H54 (cell line): Measurements from ENCODE around the gene LMCD1.

Source experiments
- DNase-seq: peaks from one replicate; pipeline ENCODE4 v3.0.0; 2011; ENCODE audit warnings: low spot score, mixed read lengths; ENCODE audit not compliant: insufficient read length
- FAIRE-seq: peaks from 3 replicates; lab custom pipeline; 2011; peaks lifted over from hg19 to GRCh38; lab: Jason Lieb, UNC
- POLR2A ChIP-seq: IDR thresholded peaks from 2 replicates; pipeline ENCODE4 v1.6.1; 2011; ENCODE audit warnings: low read depth, mild to moderate bottlenecking, low read length

Gene LMCD1

DNA sequence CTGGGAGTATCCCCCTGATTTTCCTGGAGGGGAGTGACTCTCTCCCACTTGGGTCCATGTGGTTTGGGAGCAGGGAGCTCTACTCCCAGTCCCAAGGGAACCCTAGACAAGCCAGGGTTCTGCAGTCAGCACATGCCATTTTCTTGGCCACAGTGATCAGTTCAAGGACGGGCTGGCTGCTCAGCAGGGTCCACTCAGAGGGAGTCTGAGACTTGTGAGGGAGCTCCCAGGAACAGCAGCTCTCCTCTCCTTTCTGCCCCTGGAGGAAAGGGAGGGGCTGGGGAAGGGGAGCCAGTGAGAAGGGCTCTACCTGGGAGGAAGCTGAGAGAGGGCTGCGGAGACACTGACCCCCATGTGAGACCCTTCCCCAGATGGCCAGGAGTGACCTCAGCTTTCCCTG lies 29.1 kb upstream of the LMCD1 start:
- no peak for FAIRE-seq

DNA sequence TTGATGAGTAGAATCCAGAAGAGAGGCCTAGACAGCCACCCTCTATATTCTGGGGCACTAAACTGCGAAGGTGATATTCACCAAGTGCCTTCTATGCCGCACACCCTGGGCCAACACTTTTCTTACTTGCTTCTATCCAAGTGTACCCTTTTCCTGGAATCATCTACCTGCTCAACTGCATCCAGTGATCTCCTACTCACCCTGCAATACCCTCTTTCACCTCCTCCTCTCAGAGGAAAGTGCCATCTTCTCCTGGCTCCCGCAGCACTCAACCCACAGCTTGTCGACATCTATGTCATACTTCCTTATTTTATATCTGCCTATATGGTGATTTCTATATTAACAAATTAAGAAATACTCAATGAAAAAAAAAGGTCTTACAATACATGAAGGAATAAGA lies 28.6 kb upstream of the LMCD1 start:
- TF ChIP-seq POLR2A = no peak
- FAIRE-seq (no peak), DNase-seq (no peak)

More for the DNA sequence above, 29.1 kb upstream of the LMCD1 start:
- no peak for TF ChIP-seq POLR2A
- DNase-seq = no peak

DNA sequence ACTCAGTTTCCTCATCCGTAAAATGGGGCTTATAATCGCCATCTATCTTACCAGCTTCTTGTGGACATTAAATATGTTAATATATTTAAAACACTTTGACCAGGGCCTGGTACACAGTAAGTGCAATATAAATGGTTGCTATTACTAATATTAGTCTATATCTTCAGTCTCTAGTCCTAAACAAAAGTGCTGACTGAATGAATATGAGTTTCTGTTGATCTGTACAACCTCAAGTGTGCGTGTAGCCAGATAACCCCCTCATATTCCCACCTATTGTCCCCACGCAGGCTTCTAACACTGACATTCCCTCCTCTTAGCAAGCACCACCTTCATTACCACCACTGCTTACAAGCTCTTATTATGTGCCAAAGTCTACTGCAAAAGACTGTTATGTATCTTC lies 27.6 kb upstream of the LMCD1 start:
- no peak for DNase-seq
- no peak for TF ChIP-seq POLR2A
- no peak for FAIRE-seq

DNA sequence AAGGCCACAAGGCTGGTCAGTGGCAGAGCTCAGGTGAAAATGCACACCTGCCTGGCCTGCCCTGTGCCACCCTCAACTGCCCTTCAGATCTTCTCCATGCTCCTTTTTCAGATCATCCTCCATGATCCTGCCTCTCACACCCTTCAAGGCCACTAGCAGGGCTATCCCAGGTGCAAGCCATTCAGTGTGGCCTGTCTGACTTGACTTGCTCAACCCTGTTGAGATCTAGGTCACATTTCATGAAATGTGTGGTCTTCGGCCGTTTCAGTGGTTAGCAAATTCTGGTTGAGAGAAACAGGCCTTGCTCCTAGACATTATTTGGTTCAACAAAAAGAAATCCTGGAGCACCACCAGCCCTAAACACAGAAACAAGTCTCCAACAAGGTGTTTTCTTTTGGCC lies 26.6 kb upstream of the LMCD1 start:
- no peak for FAIRE-seq
- no peak for DNase-seq
- TF ChIP-seq POLR2A = no peak

DNA sequence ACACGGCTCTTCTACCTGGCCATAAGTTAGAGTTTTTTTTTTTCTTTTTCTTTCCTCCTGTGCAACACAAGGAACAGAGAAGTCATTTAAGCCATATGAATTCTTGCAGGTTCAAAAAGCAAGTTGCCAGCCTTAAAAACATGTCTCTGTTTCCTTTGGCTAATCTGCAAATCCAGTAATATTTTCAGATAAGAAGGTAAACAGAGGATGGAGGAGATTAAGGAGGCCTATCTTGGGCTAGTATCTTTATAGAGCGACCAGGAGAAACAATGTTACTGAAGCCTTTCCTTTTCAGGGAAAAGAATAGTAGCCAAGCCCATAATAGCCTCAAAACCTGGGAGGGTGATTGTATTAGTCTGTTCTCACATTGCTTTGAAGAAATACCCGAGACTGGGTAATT lies 20.9 kb upstream of the LMCD1 start:
- no peak for TF ChIP-seq POLR2A
- FAIRE-seq = no peak

DNA sequence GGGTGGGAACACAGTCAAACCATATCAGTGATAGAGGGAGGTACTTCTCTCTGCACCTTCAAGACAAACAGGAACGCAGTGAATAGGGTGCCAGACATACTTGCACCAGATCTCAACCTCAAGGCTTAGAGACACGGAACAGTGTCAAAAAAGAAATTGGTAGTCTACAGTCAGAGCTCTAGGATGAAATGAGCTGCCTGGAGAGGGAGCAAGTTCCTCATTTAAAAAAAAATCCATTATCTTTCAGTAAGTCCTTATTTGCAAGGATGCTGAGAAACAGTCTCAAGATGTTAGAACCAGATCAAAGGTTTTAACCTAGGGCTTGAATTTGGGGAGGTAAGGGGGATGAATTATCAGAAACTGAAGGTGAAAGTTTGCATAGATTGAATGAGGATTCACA lies 20.2 kb upstream of the LMCD1 start:
- DNase-seq (no peak), FAIRE-seq (no peak)
- TF ChIP-seq POLR2A = no peak

More for the DNA sequence above, 20.9 kb upstream of the LMCD1 start:
- DNase-seq = no peak

DNA sequence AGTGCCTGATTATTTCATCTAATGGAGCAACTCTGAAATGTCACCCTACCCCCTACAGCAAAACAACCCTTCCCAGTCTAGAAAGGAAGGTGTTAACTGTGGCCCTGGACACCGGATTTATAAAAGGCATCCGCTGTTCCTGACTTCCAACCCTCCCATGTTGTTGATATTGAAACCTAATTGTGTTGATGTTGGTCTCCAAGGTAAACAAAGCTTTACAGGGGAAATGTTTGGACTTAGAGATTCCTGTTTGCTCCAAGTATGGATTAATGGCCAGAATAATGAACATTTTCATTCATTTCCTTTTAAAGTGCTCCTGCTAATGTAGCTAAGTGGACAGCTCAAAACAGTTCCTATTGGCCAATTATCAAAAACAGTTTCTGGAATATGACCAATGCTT lies 19.4 kb upstream of the LMCD1 start:
- FAIRE-seq = no peak

DNA sequence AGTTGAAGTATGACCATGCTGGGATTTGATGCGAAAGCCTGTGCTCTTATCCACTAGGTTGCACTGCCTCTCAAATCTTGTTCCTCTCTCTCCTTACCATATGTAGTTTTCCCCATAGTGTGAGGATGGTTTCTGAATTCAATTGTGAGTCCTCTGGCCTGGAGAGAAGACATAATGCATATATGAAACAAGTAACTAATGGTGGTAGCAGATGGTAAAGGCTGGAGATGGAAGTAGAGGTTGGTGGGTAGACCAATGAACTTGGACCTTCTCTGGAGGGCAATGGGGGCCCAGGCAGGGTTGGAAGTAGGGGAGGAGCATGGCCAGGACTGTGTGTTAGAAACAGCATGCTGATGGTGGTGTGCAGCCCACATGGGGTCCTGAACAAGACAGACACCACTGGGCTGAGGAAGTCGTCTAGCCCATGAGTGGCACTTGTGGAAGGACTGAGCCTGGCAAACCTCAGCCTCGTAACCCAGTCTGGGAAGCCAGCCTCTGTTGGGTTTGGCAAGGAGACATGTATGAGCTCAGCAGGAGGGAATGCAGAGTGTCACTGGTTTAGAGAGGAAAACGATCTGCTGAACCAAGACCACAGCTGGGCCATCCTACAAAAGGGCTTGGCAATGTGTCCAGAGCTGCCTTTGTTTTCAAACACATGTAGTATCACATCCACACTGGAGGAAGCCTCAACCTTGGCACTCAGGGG lies 18.5 kb upstream of the LMCD1 start:
- DNase-seq (peak; percentile 55), FAIRE-seq (peak; percentile 88)
- TF ChIP-seq POLR2A = no peak

More for the DNA sequence above, 19.4 kb upstream of the LMCD1 start:
- no peak for TF ChIP-seq POLR2A
- DNase-seq = no peak

DNA sequence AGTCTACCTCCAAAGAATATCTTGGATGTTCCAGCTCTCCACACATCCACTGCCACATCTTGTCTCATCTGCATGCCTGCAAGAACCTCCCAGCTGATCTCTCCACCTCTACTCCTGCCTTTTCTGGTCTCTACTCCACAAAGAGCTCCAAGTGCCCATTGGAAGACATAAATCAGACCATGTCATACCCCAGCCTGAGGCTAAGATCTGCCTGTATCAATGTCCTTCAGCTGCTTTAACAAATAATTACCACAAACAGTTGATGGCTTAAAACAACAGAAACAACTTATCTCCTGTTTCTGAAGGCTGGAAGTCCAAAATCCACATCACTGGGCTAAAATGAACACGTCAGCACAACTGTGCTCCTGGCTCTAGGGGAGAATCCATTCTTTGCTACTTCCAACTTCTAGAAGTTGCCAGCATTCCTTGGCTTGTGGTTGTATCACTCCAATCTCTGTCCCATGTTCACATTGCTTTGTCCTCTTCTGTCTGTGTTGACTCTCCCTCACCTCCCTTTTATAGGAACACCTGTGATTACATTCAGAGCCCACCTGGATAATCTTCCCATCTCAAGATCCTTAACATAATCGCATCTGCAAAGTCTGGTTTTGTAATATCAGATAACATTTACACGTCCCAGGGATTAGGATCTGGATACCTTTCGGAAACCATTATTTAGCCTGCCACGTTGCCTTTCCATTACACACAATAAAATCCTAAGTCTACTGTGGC lies 17.0 kb upstream of the LMCD1 start:
- TF ChIP-seq POLR2A = no peak
- FAIRE-seq (no peak), DNase-seq (no peak)

DNA sequence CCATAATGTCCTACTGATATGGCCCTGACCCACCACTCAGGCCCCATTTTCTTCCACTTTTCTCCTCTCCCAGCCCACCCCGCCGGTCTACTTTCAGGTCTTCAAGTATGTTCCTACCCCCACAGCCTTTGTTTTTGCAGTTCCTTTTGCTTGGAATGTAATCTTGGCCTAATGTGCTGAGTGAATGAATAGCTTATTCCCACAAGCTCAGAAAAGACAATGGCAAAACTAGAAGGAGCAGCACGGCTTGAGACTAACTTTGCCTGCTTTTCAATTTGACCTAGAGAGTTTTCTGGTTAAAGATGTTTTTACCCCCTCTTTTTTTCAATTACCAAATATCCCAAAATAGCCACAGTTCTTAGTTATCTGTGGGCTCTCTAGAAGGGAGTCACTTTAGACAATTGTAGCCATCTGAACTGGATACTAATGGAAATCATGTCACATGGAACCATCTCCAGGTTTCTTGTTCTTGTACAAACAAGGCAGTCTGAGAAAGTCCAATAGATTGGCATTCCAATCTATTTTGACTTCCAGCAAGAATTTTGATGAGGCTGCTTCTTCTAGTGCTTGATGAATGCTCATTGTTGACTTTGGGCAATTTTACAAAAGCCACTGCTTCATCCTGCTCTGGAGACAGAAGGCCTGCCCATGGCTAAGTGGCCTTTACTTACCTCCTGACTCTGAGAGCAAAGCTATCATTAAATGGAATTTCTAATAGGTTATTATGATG lies 16.3 kb upstream of the LMCD1 start:
- no peak for TF ChIP-seq POLR2A
- no peak for DNase-seq
- no peak for FAIRE-seq

DNA sequence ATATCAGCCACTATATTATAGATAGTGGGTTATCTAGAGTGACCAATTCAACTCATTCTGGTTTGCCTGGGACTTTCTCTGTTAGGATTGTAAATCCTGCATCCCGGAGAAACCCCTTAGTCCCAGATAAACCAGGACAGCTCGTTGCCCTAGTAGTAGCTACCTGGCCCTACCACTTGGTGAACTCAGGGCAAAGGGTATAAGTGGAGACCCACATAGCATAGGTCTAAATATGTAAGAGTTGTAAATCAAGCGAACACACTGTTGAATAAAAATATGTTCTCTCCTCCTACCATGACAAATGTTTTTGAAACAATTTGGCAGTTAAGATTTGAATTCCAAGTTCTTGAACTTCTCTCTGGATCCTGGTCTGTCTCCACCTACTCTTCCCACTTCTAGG lies 15.7 kb upstream of the LMCD1 start:
- DNase-seq (no peak), FAIRE-seq (no peak)
- TF ChIP-seq POLR2A = no peak

DNA sequence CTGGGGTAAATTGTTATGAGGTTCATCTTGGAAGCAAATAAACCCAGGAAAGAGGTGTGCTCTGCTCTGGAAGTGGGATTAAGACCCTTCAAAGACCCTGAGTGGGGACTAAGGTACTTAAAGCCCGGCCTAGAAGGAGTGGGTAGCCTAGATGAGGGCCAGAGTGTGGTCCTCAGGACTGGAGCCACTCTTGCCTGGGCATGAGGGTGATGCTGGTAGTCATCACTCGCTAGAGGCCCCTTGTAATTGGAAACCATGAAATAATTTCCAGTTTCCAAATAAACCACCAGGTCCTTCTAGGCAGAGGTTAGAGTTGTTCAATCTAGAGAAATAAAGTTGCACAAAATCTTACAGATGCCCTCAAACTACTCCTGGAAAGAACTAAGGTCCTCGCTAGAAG lies 15.2 kb upstream of the LMCD1 start:
- no peak for TF ChIP-seq POLR2A

DNA sequence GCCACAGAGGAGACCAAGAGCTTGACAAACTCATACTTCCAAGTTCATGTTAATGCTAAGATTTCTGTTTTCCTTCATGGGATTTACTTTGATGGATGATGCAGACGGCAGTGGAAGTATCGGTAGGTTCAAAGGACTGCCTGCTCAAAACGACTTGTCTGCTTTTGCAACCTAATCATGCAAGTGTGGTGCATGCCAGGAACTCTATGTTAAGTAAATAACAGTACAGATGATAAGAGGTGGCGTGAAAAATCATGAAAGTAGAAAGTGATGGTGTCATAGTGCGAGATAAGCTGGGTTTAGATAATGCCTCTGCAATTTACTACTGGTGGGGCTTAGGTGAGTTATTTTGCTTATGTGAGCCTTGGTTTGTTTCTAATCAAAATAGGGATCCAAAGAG lies 14.7 kb upstream of the LMCD1 start:
- no peak for TF ChIP-seq POLR2A
- FAIRE-seq (no peak), DNase-seq (no peak)

More for the DNA sequence above, 15.2 kb upstream of the LMCD1 start:
- no peak for DNase-seq
- no peak for FAIRE-seq

DNA sequence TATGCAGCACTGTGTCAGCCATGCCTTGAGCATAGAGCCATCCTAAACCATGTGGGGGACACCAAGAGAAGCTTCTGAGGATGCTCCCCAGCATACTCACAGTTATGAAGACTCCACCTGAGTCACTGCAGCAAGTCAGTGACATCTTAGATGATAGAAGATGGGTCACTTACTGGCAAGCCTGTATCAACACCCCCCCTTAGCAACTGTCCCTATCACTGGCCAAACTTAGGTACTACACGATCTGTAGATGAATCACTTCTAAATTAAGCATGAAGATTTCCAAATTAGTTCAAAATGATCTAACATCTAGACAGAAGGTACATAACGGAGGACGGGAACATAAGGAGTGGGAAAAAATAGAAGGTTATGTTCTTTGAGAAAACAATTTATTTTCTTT lies 13.2 kb upstream of the LMCD1 start:
- FAIRE-seq = no peak
- no peak for TF ChIP-seq POLR2A
- no peak for DNase-seq

DNA sequence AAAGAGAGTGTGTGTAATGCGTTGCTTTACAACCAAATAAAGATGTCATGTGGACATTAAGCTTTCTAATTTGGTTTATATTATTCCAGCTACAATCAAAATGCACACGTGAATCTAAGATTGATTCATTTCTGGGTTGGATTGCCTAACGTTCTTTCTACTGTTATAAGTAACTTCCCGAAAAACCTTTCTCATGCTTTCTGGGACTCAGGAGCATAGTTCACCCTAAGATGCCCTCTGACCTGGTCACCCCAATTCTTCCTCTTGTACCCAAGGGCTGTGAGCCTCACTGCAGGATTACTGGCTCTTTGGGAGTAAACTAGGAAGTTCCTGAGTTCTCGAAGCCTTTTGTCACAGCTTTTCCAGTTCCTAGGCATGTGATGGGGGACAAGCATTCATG lies 12.7 kb upstream of the LMCD1 start:
- FAIRE-seq (no peak), DNase-seq (no peak)
- no peak for TF ChIP-seq POLR2A
